Epithelial cell of proximal tubule (primary cell): ENCODE data around the gene GTPBP8. TPM values are rescaled to one million over a fixed set of nuclear protein-coding genes. Genes with fewer than 3 reads are reported as not detected.
"Not testable (repeated sequence)": the region's sequence is repeated elsewhere in the genome, so short reads cannot be mapped to it uniquely, and the experiment has no call there.

ENCODE experiments used
- DNase-seq: peaks from one replicate; pipeline ENCODE4 v3.0.0-alpha.2; 2011; ENCODE audit warnings: low read depth
- H3K4me3 ChIP-seq: 2 replicates; pipeline ENCODE4 v1.5.1; 2011; ENCODE audit warnings: low read depth, mild to moderate bottlenecking, low read length
- CTCF ChIP-seq: conservative IDR thresholded peaks from 2 replicates; pipeline ENCODE4 v1.5.1; 2012; ENCODE audit warnings: low read depth, mild to moderate bottlenecking, low read length
- total RNA-seq: library from RNA; depleted of rRNA; stranded (reverse); fragments of >200 nt; gene quantifications from 2 replicates; pipeline ENCODE4 v1.2.3, GENCODE V29; 2015

The GTPBP8 gene
- total RNA-seq, 1 donor from 2014 or later: 39.1 TPM

- TF ChIP-seq CTCF: no peak
- no peak for DNase-seq
Observed at GRCh38 chr3:113038328-113038727, 47.5 kb downstream of the GTPBP8 start.

GRCh38 chr3:113039546-113039945, 48.8 kb downstream of the GTPBP8 start:
- TF ChIP-seq CTCF: no peak
- no peak for DNase-seq
- no peak overlapping the region for H3K4me3 ChIP-seq

More at GRCh38 chr3:113038328-113038727, 47.5 kb downstream of the GTPBP8 start:
- no peak overlapping the region for H3K4me3 ChIP-seq

GRCh38 chr3:113040231-113040630, 49.4 kb downstream of the GTPBP8 start:
- TF ChIP-seq CTCF: no peak
- DNase-seq: no peak
- no peak overlapping the region for H3K4me3 ChIP-seq

GRCh38 chr3:113043686-113044085, 52.9 kb downstream of the GTPBP8 start:
- no peak overlapping the region for H3K4me3 ChIP-seq
- no peak for TF ChIP-seq CTCF
- no peak for DNase-seq

GRCh38 chr3:113046186-113046965, 55.6 kb downstream of the GTPBP8 start:
- H3K4me3 ChIP-seq, DNase-seq: not testable (repeated sequence)

GRCh38 chr3:113051302-113051711, 60.5 kb downstream of the GTPBP8 start:
- peak; percentile 89 for TF ChIP-seq CTCF
- H3K4me3 ChIP-seq: no peak overlapping the region
- peak; percentile 20 for DNase-seq

Other genes starting within 250 kb of the GTPBP8 start
- not detected in 2 replicates for gene CD200R1L, start 144.1 kb upstream of the GTPBP8 start, total RNA-seq
- not detected in 2 replicates for gene CD200R1, start 15.9 kb upstream of the GTPBP8 start, total RNA-seq
- gene BOC, start 220.6 kb downstream of the GTPBP8 start, total RNA-seq: 1.0 and 3.5 TPM in 2 replicates